Measurements from ENCODE around the gene SEPTIN1.

GRCh38 chr16:30429678-30430427, 47.5 kb upstream of the SEPTIN1 start, which contains the start of gene DCTPP1:
- TF ChIP-seq TCF7L2 (IDR thresholded peaks at IDR 0.05; ENCODE audit: borderline replicate concordance, extremely low read depth, insufficient read depth, insufficient read length): no peak
- peak; percentile 61 for TF ChIP-seq POLR2A (IDR thresholded peaks at IDR 0.05; ENCODE audit: borderline replicate concordance, extremely low read depth, insufficient read depth, insufficient read length)
- TF ChIP-seq RAD21 (IDR thresholded peaks at IDR 0.05; ENCODE audit: low read depth): peak; percentile 89
- TF ChIP-seq EGR1 (IDR thresholded peaks at IDR 0.05; ENCODE audit: low read depth): no peak
- TF ChIP-seq POLR2AphosphoS5 (IDR thresholded peaks at IDR 0.05; ENCODE audit: low read depth, low read length): peak; percentile 49
- TF ChIP-seq EZH2phosphoT487 (IDR thresholded peaks at IDR 0.05; ENCODE audit: borderline replicate concordance): no peak
- peak; percentile 79 to 94 (median 81) for TF ChIP-seq CTCF (IDR thresholded peaks at IDR 0.05 in 2 of 3, conservative IDR thresholded peaks at IDR 0.05 in 1 of 3; ENCODE audit: borderline replicate concordance in 1 of 3, insufficient read depth in 1 of 3, low read depth in 2 of 3, low read length in 2 of 3)
- TF ChIP-seq EZH2 (IDR thresholded peaks at IDR 0.05): no peak
- TF ChIP-seq, protein P1, sequence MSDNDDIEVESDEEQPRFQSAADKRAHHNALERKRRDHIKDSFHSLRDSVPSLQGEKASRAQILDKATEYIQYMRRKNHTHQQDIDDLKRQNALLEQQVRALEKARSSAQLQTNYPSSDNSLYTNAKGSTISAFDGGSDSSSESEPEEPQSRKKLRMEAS (IDR thresholded peaks at IDR 0.05): peak; percentile 92
- TF ChIP-seq REST (IDR thresholded peaks at IDR 0.05; ENCODE audit: low read depth): no peak

All from HCT116 (cell line).